Erythroblast (primary cell): ENCODE results near the gene RAD54L2.
A peak's percentile ranks its signal among the peaks of the same experiment; 100 is the strongest.
"Not testable (repeated sequence)": the region's sequence is repeated elsewhere in the genome, so short reads cannot be mapped to it uniquely, and the experiment has no call there.

ENCODE experiments used
- DNase-seq, 2 experiments: peaks; one replicate each; lab custom pipeline; 2025; lab: John Stamatoyannopoulos, UW
- GATA1 ChIP-seq: IDR thresholded peaks from 2 replicates; pipeline ENCODE4 v1.6.1; 2011; ENCODE audit warnings: low read depth, mild to moderate bottlenecking, control low read depth, low read length, moderate library complexity
- POLR2A ChIP-seq: IDR thresholded peaks from 2 replicates; pipeline ENCODE4 v1.6.1; 2011; ENCODE audit warnings: mild to moderate bottlenecking, low read length

Gene RAD54L2, protein sequence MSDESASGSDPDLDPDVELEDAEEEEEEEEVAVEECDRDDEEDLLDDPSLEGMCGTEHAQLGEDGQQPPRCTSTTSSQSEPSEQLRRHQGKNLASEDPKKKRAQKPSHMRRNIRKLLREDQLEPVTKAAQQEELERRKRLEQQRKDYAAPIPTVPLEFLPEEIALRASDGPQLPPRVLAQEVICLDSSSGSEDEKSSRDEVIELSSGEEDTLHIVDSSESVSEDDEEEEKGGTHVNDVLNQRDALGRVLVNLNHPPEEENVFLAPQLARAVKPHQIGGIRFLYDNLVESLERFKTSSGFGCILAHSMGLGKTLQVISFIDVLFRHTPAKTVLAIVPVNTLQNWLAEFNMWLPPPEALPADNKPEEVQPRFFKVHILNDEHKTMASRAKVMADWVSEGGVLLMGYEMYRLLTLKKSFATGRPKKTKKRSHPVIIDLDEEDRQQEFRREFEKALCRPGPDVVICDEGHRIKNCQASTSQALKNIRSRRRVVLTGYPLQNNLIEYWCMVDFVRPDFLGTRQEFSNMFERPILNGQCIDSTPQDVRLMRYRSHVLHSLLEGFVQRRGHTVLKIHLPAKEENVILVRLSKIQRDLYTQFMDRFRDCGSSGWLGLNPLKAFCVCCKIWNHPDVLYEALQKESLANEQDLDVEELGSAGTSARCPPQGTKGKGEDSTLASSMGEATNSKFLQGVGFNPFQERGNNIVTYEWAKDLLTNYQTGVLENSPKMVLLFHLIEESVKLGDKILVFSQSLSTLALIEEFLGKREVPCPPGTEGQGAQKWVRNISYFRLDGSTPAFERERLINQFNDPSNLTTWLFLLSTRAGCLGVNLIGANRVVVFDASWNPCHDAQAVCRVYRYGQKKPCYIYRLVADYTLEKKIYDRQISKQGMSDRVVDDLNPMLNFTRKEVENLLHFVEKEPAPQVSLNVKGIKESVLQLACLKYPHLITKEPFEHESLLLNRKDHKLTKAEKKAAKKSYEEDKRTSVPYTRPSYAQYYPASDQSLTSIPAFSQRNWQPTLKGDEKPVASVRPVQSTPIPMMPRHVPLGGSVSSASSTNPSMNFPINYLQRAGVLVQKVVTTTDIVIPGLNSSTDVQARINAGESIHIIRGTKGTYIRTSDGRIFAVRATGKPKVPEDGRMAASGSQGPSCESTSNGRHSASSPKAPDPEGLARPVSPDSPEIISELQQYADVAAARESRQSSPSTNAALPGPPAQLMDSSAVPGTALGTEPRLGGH (N-terminal part only)

DNA sequence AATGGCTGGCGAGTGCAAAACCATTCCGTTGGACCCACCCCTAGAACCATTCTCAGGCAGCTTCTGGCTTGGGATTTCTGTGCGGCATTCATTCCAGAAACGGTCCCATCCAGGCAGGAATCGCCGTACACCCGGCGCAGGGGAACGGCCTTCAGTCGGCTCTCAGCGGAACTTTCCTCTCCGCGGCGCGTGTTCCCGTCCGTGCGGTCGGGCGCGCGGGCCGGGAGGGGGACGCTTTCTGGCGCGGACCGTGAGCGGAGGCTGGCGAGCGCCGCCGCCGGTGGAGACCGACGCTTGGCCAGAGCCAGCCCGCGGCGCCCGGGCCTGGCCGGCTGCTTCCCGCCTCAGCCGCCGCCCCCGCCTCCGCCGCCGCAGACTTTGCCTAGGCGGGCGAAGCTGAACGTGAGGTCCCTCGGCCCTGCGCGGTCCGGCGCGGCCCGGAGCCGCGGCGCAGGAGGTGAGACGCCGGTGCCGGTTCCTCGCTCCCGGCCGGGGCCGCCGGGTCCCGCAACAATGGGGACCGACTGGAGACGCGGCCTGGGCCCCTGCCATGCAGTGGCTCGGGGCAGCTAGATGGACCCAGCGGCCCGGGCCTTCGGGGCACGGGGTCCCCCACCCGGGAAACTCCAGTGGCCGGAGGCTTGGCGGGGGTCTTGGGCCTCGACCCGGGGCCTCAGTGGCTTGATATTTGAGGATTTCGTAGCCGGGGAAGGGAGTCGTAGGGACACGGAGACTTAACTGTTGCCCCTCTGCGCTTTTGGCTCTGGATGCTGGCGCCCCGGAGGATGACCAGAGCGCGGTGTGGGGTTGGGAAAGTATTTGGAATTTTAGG is at the start of gene RAD54L2:
Gene RAD54L2 (plus strand): TSS at position 261 of the 832 bp plus-strand sequence. CDS start 51,702 bp downstream, outside the sequence.
- TF ChIP-seq GATA1 (no peak), POLR2A (peak; percentile 75)
- peak; percentile 89 to 93 for DNase-seq

GRCh38 chr3:51498876-51499738 is 39.4 kb upstream of the RAD54L2 start:
- TF ChIP-seq POLR2A (peak; percentile 54), GATA1 (no peak)
- DNase-seq, result peak; percentile 91 to 94

GRCh38 chr3:51500632-51501131 is 37.8 kb upstream of the RAD54L2 start:
- DNase-seq, result no peak
- TF ChIP-seq GATA1 (no peak), POLR2A (no peak)

GRCh38 chr3:51501833-51502561 is 36.5 kb upstream of the RAD54L2 start:
- TF ChIP-seq GATA1 (no peak), POLR2A (no peak)
- DNase-seq, result peak; percentile 74 to 88

GRCh38 chr3:51502562-51502910 is 36.0 kb upstream of the RAD54L2 start:
- TF ChIP-seq POLR2A (no peak), GATA1 (no peak)
- DNase-seq, result no peak

GRCh38 chr3:51503007-51503406 is 35.5 kb upstream of the RAD54L2 start:
- no peak for DNase-seq
- TF ChIP-seq GATA1 (no peak), POLR2A (no peak)

DNA sequence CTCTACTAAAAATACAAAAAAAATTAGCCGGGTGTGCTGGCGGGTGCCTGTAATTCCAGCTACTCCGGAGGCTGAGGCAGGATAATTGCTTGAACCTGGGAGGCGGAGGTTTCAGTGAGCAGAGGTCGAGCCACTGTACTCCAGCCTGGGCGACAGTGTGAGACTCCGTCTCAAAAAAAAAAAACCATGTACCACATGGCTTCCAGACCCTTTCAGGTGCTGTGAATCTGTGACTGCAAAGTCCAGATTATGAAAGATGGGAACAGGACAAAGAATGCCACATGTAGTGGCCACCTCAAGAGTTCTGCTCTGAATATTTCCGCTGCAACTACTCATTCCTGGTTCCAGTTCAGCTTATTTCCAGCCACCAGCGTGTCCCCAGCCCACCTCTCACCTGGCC is 30.3 kb upstream of the RAD54L2 start:
- no peak for DNase-seq
- TF ChIP-seq GATA1 (no peak), POLR2A (no peak)

DNA sequence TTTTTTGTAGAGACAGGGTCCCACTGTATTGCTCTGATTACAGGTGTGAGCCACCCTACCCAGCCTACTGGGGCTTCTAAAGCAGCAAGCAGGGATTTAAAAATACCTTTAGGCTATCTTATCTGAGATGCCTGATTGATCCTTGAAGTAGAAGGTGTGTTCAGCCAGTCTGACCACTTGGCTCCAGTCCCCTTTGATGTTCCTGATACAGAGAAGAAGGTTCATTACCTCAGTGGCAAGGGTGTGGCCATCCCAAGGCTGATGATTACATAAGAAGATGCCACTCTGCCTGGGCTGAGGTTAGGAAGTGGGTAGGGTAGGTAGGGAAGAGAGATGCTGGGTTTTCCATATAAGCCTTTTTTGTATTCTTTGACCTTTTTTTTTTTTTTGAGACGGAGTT is 27.5 kb upstream of the RAD54L2 start:
- no peak for TF ChIP-seq POLR2A
- no peak for TF ChIP-seq GATA1
- DNase-seq, result no peak

DNA sequence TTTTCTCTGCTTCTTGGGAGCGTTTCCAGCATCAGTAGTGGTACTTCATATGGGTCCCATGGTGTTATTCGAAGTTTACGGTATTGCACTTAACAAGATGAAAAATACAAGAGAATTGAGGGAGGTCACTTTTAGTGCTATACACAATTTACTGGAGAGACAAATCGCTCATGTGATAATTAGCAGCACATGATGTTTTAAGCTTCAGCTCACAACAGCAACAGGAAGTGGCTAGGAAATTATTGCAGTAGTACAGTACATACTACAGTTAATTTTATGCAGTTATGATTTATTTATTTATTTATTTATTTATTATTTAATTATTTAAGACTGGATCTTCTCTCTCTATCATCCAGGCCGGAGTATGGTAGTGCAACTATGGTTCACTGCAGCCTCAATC is 24.3 kb upstream of the RAD54L2 start:
- TF ChIP-seq GATA1 (no peak), POLR2A (no peak)
- DNase-seq, result no peak

DNA sequence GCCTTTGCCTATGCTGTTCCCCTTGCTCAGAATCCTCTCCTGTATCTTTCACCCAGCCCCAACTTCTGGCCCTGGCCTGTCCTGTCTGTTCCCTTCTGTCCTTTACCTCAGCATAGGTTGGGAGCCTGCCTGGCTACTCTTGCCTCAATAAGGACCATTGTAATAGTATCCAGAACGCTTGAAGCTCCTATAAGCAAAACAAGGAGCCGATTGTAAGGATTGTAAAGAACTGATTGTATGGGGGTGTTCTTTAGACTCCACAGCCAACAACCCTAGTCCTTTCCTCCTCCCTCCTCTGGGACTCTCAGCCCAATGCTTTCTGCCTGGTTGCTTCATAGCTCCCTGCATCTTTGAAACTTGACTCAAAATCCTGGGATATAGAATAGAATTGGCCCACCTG is 18.7 kb upstream of the RAD54L2 start:
- no peak for DNase-seq
- TF ChIP-seq POLR2A (no peak), GATA1 (no peak)

DNA sequence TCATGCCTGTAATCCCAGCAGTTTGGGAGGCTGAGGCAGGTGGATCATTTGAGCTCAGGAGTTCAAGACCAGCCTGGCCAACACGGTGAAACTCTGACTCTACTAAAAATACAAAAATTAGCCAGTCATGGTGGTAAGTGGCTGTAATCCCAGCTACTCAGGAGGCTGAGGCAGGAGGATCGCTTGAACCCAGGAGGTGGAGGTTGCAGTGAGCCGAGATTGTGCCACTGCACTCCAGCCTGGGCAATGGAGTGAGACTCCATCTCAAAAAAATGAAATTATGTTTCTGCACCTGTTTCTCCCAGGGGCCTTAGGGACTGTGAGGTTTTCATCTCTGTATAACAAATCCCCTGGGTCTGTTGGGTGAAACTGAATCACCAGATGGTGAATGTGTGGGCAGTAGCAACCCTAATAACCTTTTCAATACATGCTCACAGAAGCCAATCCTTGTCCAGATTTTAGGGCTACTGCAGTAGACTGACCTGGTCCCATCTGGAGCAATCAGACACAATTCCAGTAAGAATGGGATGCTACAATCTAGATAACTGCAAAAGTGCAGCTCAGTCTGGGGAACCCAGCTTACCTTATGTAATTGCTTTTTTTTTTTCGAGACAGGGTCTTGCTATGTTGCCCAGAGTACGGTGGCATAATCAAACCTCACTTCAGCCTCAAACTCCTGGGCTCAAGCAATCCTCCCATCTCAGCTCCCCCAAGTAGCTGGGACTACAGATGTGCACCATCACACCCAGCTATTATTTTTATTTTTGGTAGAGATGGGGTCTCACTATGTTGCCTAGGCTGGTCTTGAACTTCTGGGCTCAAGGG is 17.4 kb upstream of the RAD54L2 start:
- not testable (repeated sequence) for DNase-seq
